B cell (primary cell): ENCODE results near the gene ANKFN1. TPM values are rescaled to one million over a fixed set of nuclear protein-coding genes. Genes with fewer than 3 reads are reported as not detected.

Source experiments
- ATAC-seq: fragments of 200-7000 bp; cut with Tn5 transposase; one replicate; pipeline ENCODE4 v1.10.0; 2021; ENCODE audit warnings: low read depth, mild to moderate bottlenecking, moderate number of reproducible peaks, moderate library complexity
- CTCF ChIA-PET: fragments of 350-600 bp; sonication (Branson Sonifier 250); formaldehyde crosslinking; loops from one replicate; lab custom pipeline; 2021; ENCODE audit warnings: antibody characterized with exemption, inconsistent platforms; lab: Charles Lee
- POLR2A ChIA-PET: fragments of 350-600 bp; sonication (Branson Sonifier 250); formaldehyde crosslinking; loops from one replicate; lab custom pipeline; 2021; ENCODE audit warnings: antibody characterized with exemption; lab: Charles Lee
- DNase-seq: peaks from one replicate; pipeline ENCODE4 v3.0.0; 2013
- H2AFZ ChIP-seq: 2 replicates; pipeline ENCODE4 v1.6.1; 2012; ENCODE audit warnings: mild to moderate bottlenecking, low read depth, low read length; ENCODE audit not compliant: insufficient read depth, poor library complexity, severe bottlenecking
- H3K27ac ChIP-seq, 2 donors: 1 replicate in 1 of 2; 2 replicates in 1 of 2; pipeline ENCODE4 v1.5.1; 2012 to 2013; ENCODE audit warnings: low read length in 2 of 2, mild to moderate bottlenecking in 2 of 2, moderate library complexity in 1 of 2
- H3K27me3 ChIP-seq, 4 experiments: fragments of 200-600 bp in 1 of 4; sonication (generic) in 1 of 4; replicated peaks in 1 of 4; 1 replicate in 2 of 4; 2 replicates in 2 of 4; pipeline versions ENCODE4 v1.6.1 to v1.7.0; 2013 to 2016; ENCODE audit warnings: low read length in 3 of 4, mild to moderate bottlenecking in 2 of 4, mixed read lengths in 1 of 4, moderate library complexity in 1 of 4; ENCODE audit not compliant: insufficient read depth in 4 of 4, control insufficient read depth in 3 of 4; ENCODE audit errors: control extremely low read depth in 1 of 4
- H3K36me3 ChIP-seq, 2 experiments: replicated peaks in 1 of 2; 1 replicate in 1 of 2; 2 replicates in 1 of 2; pipeline versions ENCODE4 v1.6.1 to v1.7.1; 2013; ENCODE audit warnings: low read length in 1 of 2; ENCODE audit not compliant: insufficient read depth in 2 of 2, control insufficient read depth in 1 of 2; ENCODE audit errors: control extremely low read depth in 1 of 2, extremely low read depth in 1 of 2
- H3K4me1 ChIP-seq, 2 donors: fragments of 200-600 bp in 1 of 2; sonication (generic) in 1 of 2; 1 replicate in 1 of 2; 2 replicates in 1 of 2; pipeline versions ENCODE4 v1.5.1 to v1.6.1; 2013 to 2017; ENCODE audit warnings: low read length in 2 of 2; ENCODE audit not compliant: control insufficient read depth in 2 of 2, insufficient read depth in 2 of 2
- H3K4me2 ChIP-seq: replicated peaks from 2 replicates; pipeline ENCODE3; 2012; ENCODE audit warnings: mild to moderate bottlenecking, low read depth, low read length; ENCODE audit not compliant: poor library complexity, severe bottlenecking
- H3K4me3 ChIP-seq, 5 experiments: fragments of 200-600 bp in 1 of 5; sonication (generic) in 1 of 5; 1 replicate in 3 of 5; 2 replicates in 2 of 5; pipeline versions ENCODE4 v1.5.1 to v1.7.0; 2011 to 2016; ENCODE audit warnings: low read length in 4 of 5, mild to moderate bottlenecking in 4 of 5, low read depth in 2 of 5, control low read depth in 1 of 5, moderate library complexity in 1 of 5; ENCODE audit not compliant: insufficient read depth in 1 of 5; ENCODE audit errors: control extremely low read depth in 1 of 5, extremely low read depth in 1 of 5
- H3K79me2 ChIP-seq: fragments of 200-600 bp; sonication (generic); one replicate; pipeline ENCODE4 v1.6.0; 2016; ENCODE audit warnings: low read length; ENCODE audit not compliant: control insufficient read depth, insufficient read depth
- H3K9ac ChIP-seq: fragments of 200-600 bp; sonication (generic); 2 replicates; pipeline ENCODE4 v1.6.1; 2017; ENCODE audit warnings: mild to moderate bottlenecking, low read length, moderate library complexity
- H3K9me3 ChIP-seq, 3 donors: one replicate each; pipeline versions ENCODE4 v1.6.1 to v1.7.1; 2013; ENCODE audit warnings: low read length in 2 of 3; ENCODE audit not compliant: control insufficient read depth in 2 of 3, insufficient read depth in 1 of 3; ENCODE audit errors: control extremely low read depth in 1 of 3
- H4K20me1 ChIP-seq: 2 replicates; pipeline ENCODE4 v1.6.0; 2012; ENCODE audit warnings: mild to moderate bottlenecking, low read length; ENCODE audit not compliant: insufficient read depth, control insufficient read depth, poor library complexity, severe bottlenecking
- H3K27ac Mint-ChIP-seq: one replicate; pipeline ENCODE4 v1.8.0; 2021; ENCODE audit warnings: mixed read lengths
- H3K27me3 Mint-ChIP-seq: one replicate; pipeline ENCODE4 v1.8.0; 2021; ENCODE audit warnings: mixed read lengths
- H3K4me1 Mint-ChIP-seq: one replicate; pipeline ENCODE4 v1.8.0; 2021; ENCODE audit warnings: mixed read lengths
- H3K4me3 Mint-ChIP-seq: one replicate; pipeline ENCODE4 v1.8.0; 2021; ENCODE audit warnings: mixed read lengths
- H3K9me3 Mint-ChIP-seq: one replicate; pipeline ENCODE4 v1.8.0; 2022; ENCODE audit warnings: mixed read lengths; ENCODE audit not compliant: insufficient read depth
- EZH2 ChIP-seq: IDR thresholded peaks from 2 replicates; pipeline ENCODE4 v1.6.1; 2012; ENCODE audit warnings: borderline replicate concordance, low read depth, mild to moderate bottlenecking, moderate library complexity, low read length; ENCODE audit not compliant: insufficient read depth, poor library complexity, severe bottlenecking
- WGBS: methylation state at CpG from one replicate; pipeline ENCODE4 v1.1.5; 2013; ENCODE audit warnings: missing lambda C conversion rate; ENCODE audit not compliant: insufficient coverage; 5-methylcytosine and 5-hydroxymethylcytosine counted together
- intact Hi-C: fragments of 100-400 bp; cut with micrococcal nuclease; formaldehyde crosslinking; loops from one replicate; pipeline ENCODE4 v1.10.0; 2022
- polyA plus RNA-seq: library from polyadenylated mRNA; depleted of rRNA; stranded (reverse); fragments of >200 nt; gene quantifications from 2 replicates; pipeline ENCODE4 v1.2.3, GENCODE V29; 2012
- total RNA-seq, 2 donors: library from RNA; stranded (reverse); fragments of 120-200 nt in 1 of 2; gene quantifications; 1 replicate in 1 of 2; 2 replicates in 1 of 2; pipeline versions ENCODE4 v1.2.3 to v1.2.4, GENCODE V29; 2013 to 2022
- TF ChIP-seq, protein P1 (sequence below): fragments of 200-600 bp; IDR thresholded peaks from one replicate; pipeline ENCODE4 v1.8.0; 2022; ENCODE audit warnings: antibody characterized with exemption, mild to moderate bottlenecking

ANKFN1 gene
- total and polyA plus RNA-seq, 2 donors (not counting 1 experiment from before 2014, with no cell fraction given) = not detected

DNA sequence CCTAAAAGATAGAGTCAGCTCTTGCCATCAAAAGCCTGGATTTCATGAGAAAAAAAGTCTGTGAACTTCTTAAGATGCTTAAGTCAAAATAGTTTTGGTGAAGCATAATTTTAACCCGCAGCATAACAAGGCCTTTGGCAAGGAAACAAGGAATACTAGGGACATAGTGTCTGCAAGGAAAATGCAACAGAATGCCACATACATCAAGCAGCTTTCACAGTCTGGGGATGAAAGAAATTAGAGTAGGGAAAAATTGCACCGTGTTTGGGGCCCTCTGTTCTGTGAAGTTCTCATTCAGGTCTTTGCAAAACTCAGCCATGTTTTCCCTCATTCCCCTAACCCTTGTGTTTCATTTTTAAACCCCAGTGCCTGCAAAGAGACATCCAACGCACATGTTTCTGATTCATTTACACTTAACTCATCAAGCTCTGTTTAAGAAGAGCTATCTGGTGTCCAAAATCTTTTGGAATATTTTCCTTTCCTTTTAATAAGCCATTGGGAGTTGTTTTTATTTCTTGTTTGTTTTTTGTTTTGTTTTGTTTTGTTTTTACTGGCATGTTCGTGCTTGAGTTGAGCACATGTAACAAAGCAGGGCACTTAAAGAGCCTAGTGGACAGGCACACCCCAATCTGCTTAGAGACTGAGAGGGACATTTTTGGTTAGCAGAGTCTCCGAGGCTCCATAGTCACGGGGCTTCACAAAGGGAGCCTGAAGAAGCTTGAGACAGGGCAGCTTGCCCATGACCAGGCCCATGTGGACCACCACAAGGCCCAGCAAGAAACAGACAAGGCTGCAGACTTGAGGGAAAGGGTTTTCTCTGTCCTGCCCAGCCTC is 116.5 kb downstream of the ANKFN1 start:
- Histone ChIP-seq H3K27ac (no peak overlapping the region), H4K20me1 (no peaks in the 10 kb centered on the region), H3K4me2 (no peak overlapping the region), H3K9me3 (no peaks in the 10 kb centered on the region), H3K36me3 (no peaks in the 10 kb centered on the region), H3K9ac (no peak overlapping the region), H3K27me3 (no peaks in the 10 kb centered on the region), H3K79me2 (no peaks in the 10 kb centered on the region), H3K4me1 (no peaks in the 10 kb centered on the region), H3K4me3 (no peak overlapping the region), H2AFZ (no peak overlapping the region)
- Mint-ChIP-seq H3K27me3 (no peaks in the 10 kb centered on the region), H3K27ac (no peak overlapping the region), H3K4me3 (no peak overlapping the region), H3K9me3 (no peaks in the 10 kb centered on the region), H3K4me1 (no peaks in the 10 kb centered on the region)
- intact Hi-C loops = no loop called here
- CTCF ChIA-PET = no interaction called here
- 82% methylated on average over 4 of the region's 6 CpGs for WGBS
- no peak for DNase-seq
- no peak for TF ChIP-seq EZH2
- TF ChIP-seq, protein P1, sequence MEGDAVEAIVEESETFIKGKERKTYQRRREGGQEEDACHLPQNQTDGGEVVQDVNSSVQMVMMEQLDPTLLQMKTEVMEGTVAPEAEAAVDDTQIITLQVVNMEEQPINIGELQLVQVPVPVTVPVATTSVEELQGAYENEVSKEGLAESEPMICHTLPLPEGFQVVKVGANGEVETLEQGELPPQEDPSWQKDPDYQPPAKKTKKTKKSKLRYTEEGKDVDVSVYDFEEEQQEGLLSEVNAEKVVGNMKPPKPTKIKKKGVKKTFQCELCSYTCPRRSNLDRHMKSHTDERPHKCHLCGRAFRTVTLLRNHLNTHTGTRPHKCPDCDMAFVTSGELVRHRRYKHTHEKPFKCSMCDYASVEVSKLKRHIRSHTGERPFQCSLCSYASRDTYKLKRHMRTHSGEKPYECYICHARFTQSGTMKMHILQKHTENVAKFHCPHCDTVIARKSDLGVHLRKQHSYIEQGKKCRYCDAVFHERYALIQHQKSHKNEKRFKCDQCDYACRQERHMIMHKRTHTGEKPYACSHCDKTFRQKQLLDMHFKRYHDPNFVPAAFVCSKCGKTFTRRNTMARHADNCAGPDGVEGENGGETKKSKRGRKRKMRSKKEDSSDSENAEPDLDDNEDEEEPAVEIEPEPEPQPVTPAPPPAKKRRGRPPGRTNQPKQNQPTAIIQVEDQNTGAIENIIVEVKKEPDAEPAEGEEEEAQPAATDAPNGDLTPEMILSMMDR = no peak
- ATAC-seq = no peak
- POLR2A ChIA-PET = no interaction called here

DNA sequence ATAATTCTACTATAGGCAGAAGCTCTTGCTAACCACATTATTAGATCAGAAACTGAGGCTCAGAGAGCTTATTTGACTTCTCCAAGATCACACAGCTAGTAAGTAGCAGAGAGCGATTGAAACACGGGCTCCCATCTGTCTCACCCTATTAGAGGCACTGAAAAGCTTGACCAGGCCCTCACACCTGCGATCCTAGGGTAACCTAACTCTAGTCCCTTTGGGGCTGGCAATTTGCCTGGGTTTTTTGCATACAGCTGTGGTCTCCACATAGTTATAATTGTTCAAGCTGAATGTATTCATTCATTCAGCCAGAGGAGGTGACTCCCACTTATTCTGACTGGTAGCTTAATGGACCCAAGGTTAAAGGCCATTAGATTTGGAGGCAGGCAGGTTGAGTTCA is 121.2 kb downstream of the ANKFN1 start:
- Histone ChIP-seq H3K27me3 (no peaks in the 10 kb centered on the region), H3K9ac (no peak overlapping the region), H3K9me3 (no peaks in the 10 kb centered on the region), H3K4me1 (no peaks in the 10 kb centered on the region), H3K4me2 (no peak overlapping the region), H3K79me2 (no peaks in the 10 kb centered on the region), H4K20me1 (no peaks in the 10 kb centered on the region), H3K36me3 (no peaks in the 10 kb centered on the region), H2AFZ (no peak overlapping the region), H3K27ac (no peak overlapping the region), H3K4me3 (no peak overlapping the region)
- H3K4me1 Mint-ChIP-seq = no peaks in the 10 kb centered on the region
- DNase-seq (no peak), ATAC-seq (no peak)
- no peak overlapping the region for H3K27ac Mint-ChIP-seq
- H3K9me3 Mint-ChIP-seq = no peaks in the 10 kb centered on the region
- 80% methylated on average over 2 of the region's 3 CpGs for WGBS
- peaks cover 2% of the 10 kb centered on the region for H3K27me3 Mint-ChIP-seq
- intact Hi-C loops = no loop called here
- no peak overlapping the region for H3K4me3 Mint-ChIP-seq
- ChIA-PET CTCF (interaction anchor here (0.5 kb wide), 1 partner anchor 41 kb away, joined by 3 read pairs; no protein-coding TSS in a partner anchor), POLR2A (no interaction called here)
- TF ChIP-seq EZH2 = no peak
- TF ChIP-seq, protein P1 = no peak
